HG03175 (cell line): ENCODE measurements around the gene IL20RB.
A peak's percentile ranks its signal among the peaks of the same experiment; 100 is the strongest.
"Not testable (repeated sequence)": the region's sequence is repeated elsewhere in the genome, so short reads cannot be mapped to it uniquely, and the experiment has no call there.

Experiments
- ATAC-seq: cut with Tn5 transposase; IDR thresholded peaks from one replicate; pipeline ENCODE4 v1.9.1; 2021; ENCODE audit warnings: mild to moderate bottlenecking, moderate library complexity; ENCODE audit not compliant: unreplicated experiment

The IL20RB gene

GRCh38 chr3:136982520-136983138 is 24.8 kb downstream of the IL20RB start:
- no peak for ATAC-seq

GRCh38 chr3:136984837-136985236 is 27.1 kb downstream of the IL20RB start:
- no peak for ATAC-seq

DNA sequence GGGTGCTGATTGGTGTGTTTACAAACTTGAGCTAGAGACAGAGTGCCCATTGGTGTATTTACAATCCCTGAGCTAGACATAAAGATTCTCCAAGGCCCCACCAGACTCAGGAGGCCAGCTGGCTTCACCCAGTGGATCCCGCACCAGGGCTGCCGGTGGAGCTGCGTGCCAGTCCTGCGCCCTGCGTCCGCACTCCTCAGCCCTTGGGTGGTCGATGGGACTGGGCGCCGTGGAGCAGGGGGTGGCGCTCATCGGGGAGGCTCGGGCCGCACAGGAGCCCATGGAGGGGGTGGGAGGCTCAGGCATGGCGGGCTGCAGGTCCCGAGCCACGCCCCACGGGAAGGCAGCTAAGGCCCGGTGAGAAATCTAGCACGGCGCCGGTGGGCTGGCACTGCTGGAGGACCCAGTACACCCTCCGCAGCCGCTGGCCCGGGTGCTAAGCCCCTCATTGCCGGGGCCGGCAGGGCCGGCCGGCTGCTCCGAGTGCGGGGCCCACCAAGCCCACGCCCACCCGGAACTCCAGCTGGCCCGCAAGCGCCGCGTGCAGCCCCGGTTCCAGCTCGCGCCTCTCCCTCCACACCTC is 29.7 kb downstream of the IL20RB start:
- not testable (repeated sequence) for ATAC-seq

GRCh38 chr3:136988651-136989050 is 30.9 kb downstream of the IL20RB start:
- ATAC-seq, result no peak

- no peak for ATAC-seq
These were observed 32.2 kb downstream of the IL20RB start for GRCh38 chr3:136989781-136990524.

DNA sequence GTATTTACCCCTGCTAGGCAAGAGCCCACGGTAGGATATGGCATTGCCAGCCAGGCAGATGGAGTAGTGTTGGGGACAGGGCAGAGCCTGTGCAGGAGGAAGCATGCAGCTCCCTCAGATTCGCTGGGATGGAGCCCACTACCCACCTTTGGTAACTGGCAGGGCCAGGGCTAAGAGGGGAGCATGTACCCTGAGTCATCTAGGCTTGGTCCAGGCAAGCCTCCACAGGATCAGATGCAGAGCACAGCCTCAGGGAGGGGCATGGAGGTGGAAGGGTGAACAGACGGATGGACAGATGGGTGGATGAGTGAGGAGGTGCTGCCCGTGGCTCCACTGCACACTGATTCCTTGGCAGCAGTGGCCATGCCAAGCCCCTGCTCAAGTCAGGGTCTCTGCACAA is 33.0 kb downstream of the IL20RB start:
- no peak for ATAC-seq

- no peak for ATAC-seq
These were observed 34.3 kb downstream of the IL20RB start for GRCh38 chr3:136992115-136992514.

GRCh38 chr3:136994772-136995516 is 37.2 kb downstream of the IL20RB start:
- no peak for ATAC-seq

DNA sequence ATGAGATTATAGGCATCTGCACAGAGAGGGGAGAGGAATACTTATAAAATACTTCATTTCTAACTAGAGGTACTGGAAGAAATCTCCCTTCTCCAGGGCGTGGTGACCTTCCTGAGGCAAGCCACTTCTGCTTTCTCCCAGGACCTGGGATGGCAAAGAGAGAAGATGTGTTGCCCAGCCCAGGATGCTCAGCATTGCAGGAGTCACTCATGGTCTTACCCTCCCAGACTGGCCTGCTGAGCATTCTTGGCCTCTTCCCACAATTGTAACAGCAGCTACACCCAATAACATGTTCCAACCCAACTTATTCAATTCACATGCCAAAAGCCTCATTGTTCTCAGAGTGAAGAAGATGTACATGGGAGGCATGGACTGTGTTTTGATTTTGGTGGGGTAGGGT is 37.9 kb downstream of the IL20RB start:
- ATAC-seq, result no peak

DNA sequence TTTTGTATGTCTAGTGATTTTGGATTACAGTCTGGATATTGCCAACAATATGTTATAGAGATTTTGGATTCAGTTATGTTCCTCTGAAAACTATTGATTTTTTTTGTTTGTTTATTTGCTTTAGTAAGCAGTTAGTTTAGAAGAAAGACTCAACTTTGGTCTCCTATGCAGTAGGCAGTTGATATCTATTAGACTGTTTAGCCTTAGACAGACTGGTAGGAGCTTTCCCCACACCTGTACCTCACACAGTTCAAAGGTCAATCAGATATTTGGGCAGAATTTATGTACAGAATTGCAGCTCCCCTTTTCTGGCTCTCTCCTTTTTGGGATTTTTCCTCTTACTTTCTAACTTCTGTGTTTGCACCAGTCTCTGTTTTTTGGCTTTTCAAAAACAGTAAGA is 42.3 kb downstream of the IL20RB start:
- no peak for ATAC-seq

GRCh38 chr3:137007376-137007775 is 49.6 kb downstream of the IL20RB start:
- ATAC-seq, result not testable (repeated sequence)

GRCh38 chr3:137008131-137008530 is 50.3 kb downstream of the IL20RB start:
- no peak for ATAC-seq

DNA sequence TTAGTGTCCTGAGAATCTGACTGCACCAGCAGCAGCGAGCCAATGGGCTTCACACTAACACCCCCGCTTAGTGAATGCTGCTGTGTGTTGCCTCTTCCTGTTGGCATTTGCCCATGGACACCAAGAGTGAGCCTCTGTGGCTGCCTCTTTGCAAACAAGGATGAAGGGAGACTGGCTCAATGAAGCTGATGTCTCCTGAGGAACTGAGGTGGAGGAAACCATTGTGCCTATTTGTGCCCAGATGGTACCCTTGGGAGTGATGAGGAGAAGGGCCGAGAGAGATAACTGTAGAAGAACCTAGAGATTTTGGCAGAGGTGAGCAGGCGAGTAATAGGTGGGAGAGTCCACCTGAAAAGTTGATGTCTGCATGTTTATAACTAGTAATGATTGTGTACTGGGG is 51.2 kb downstream of the IL20RB start:
- no peak for ATAC-seq

DNA sequence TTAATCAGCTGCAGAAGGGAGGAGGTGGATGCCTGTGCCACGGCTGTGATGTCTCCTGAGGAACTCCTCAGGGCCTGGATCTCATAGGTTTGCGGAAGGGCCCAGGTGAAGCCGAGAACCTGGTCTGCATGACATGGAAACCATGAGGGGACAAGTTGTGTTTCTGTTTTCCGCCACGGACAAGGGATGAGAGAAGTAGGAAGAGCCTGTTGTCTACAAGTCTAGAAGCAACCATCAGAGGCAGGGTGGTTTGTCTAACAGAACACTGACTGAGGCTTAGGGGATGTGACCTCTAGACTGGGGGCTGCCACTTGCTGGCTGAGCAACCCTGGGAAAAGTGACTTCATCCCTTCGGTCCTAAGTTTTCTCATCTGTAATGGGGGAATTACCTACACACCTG is 52.4 kb downstream of the IL20RB start:
- no peak for ATAC-seq

- ATAC-seq, result no peak
These were observed 53.4 kb downstream of the IL20RB start for GRCh38 chr3:137011153-137011552.

GRCh38 chr3:137012097-137012501 is 54.3 kb downstream of the IL20RB start:
- no peak for ATAC-seq

DNA sequence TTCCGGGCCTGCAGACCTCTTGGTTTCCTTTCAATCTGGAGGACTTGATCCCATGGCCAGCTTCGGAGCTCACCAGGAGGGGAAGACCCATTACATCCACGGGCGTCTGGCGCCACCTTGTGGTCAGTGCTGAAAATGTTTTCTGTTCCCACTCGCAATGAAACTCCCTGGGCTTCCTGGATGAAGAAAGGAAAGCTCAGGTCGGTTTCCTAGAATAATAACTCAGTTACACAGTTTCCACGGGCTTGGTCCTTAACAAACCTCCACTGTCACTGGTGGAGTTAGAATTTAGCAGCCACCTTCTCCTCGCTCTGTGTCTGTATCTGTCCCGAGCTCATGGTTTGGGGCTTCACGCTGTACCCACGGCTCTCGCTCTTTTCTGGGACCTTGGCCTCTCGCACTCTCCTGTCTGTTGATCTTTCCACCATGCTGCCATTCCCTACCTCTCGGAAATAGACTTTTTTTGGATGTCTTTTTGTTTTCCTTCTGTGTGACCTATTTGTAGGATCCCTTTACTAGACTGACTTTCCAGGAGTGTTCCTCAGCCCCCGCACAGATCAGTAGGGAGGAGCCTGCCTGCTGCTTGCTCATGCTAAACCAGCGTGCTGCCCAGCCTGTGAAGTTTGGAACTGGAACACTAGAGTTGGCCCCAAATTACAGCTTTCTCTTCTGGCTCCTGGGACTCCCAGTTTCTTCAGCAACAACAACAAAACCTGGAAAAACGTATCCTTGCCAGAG is 56.3 kb downstream of the IL20RB start:
- peak; percentile 85 for ATAC-seq

DNA sequence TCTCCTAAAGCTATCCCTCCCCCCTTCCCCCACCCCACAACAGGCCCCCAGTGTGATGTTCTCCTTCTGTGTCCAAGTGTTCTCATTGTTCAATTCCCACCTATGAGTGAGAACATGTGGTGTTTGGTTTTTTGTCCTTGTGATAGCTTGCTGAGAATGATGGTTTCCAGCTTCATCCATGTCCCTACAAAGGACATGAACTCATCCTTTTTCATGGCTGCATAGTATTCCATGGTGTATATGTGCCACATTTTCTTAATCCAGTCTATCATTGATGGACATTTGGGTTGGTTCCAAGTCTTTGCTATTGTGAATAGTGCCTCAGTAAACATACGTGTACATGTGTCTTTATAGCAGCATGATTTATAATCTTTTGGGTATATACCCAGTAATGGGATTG is 59.5 kb downstream of the IL20RB start:
- ATAC-seq, result not testable (repeated sequence)

DNA sequence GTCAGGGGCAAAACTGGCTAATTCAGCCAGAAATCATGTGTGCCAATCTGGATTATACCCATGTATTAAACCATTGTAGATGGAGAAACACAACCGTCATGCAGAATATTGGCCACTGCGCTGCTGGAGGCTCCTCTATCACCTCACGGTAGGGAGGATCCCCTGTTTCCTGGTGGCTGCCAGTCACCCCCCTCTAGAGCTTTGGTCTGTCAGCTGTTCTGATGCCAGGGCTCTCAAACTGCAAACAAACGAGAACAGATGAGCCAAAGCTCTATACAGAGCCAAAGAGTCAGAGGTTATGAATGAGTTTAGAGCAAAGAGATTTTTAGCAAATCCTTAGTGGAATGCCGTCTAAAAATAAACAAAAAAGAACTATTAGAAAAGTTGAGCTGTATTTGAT is 62.5 kb downstream of the IL20RB start:
- no peak for ATAC-seq

DNA sequence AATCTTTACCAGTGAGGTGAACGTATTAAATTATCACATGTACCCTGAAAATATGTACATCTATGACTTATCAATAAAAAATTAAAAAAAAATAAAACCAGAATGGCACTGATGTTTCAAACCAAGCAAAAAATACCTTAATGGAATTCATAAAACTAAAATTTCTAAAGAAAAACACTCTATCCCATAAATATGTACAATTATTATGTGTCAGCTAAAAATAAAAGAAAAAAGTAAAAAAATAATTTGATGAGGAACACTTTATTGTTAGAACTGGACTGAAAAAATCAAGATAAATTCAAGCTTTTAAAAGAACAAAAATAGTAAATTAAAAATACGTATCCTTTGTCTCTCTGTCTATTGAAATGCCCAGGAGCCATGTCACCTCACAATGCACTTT is 63.1 kb downstream of the IL20RB start:
- ATAC-seq, result no peak

- ATAC-seq, result no peak
These were observed 66.6 kb downstream of the IL20RB start for GRCh38 chr3:137024348-137024747.
